ENCODE results near the gene USP7.
A peak's percentile ranks its signal among the peaks of the same experiment; 100 is the strongest.
"Not testable (repeated sequence)": the region's sequence is repeated elsewhere in the genome, so short reads cannot be mapped to it uniquely, and the experiment has no call there.

Gene USP7

GRCh38 chr16:8858994-8859912 lies 104.5 kb downstream of the USP7 start:
- DNase-seq = no peak

- no peak for DNase-seq
Observed at GRCh38 chr16:8855972-8856371, 107.7 kb downstream of the USP7 start.

GRCh38 chr16:8855051-8855786 lies 108.5 kb downstream of the USP7 start:
- DNase-seq = no peak

GRCh38 chr16:8854298-8854948 lies 109.3 kb downstream of the USP7 start:
- DNase-seq = no peak

- no peak for DNase-seq
Observed at GRCh38 chr16:8853611-8854010, 110.1 kb downstream of the USP7 start.

GRCh38 chr16:8853150-8853549 lies 110.6 kb downstream of the USP7 start:
- no peak for DNase-seq

- no peak for DNase-seq
Observed at GRCh38 chr16:8852534-8852933, 111.2 kb downstream of the USP7 start.

GRCh38 chr16:8851761-8852403 lies 111.8 kb downstream of the USP7 start:
- no peak for DNase-seq

- DNase-seq = peak in 1 of 5 donors; percentile 24
Observed at GRCh38 chr16:8850279-8850885, 113.3 kb downstream of the USP7 start.

GRCh38 chr16:8849411-8850011 lies 114.2 kb downstream of the USP7 start:
- no peak for DNase-seq

- DNase-seq = no peak
Observed at GRCh38 chr16:8848939-8849391, 114.7 kb downstream of the USP7 start.

- DNase-seq = no peak
Observed at GRCh38 chr16:8848231-8848938, 115.3 kb downstream of the USP7 start.

- DNase-seq = no peak
Observed at GRCh38 chr16:8847623-8848022, 116.1 kb downstream of the USP7 start.

- no peak for DNase-seq
Observed at GRCh38 chr16:8847145-8847544, 116.6 kb downstream of the USP7 start.

GRCh38 chr16:8846401-8846932 lies 117.2 kb downstream of the USP7 start:
- no peak for DNase-seq

- DNase-seq = no peak
Observed at GRCh38 chr16:8845699-8846298, 117.9 kb downstream of the USP7 start.

- DNase-seq = not testable (repeated sequence)
Observed at GRCh38 chr16:8843296-8843695, 120.4 kb downstream of the USP7 start.
